GM20000 (cell line): ENCODE data around the gene KRTAP10-12.

Experiments
- DNase-seq: peaks from one replicate; pipeline ENCODE4 v3.0.0; 2012; ENCODE audit warnings: low spot score
- CTCF ChIP-seq: IDR thresholded peaks from 2 replicates; pipeline ENCODE4 v1.5.1; 2012; ENCODE audit warnings: mild to moderate bottlenecking, control low read depth; ENCODE audit errors: extremely low read depth, missing control alignments

Gene KRTAP10-12

GRCh38 chr21:44664691-44665090 lies 32.3 kb upstream of the KRTAP10-12 start:
- TF ChIP-seq CTCF = no peak
- DNase-seq = no peak

GRCh38 chr21:44666401-44667320 lies 30.3 kb upstream of the KRTAP10-12 start, which contains the start of gene KRTAP12-2:
TSS of gene KRTAP12-2 (minus strand) at chr21:44666927. CDS start at chr21:44666886, 41 bp downstream.
- TF ChIP-seq CTCF = no peak
- no peak for DNase-seq

GRCh38 chr21:44667612-44668011 lies 29.4 kb upstream of the KRTAP10-12 start:
- no peak for TF ChIP-seq CTCF
- no peak for DNase-seq

- no peak for TF ChIP-seq CTCF
- no peak for DNase-seq
These were observed 26.1 kb upstream of the KRTAP10-12 start for GRCh38 chr21:44670642-44671432.

GRCh38 chr21:44671911-44672310 lies 25.1 kb upstream of the KRTAP10-12 start:
- no peak for TF ChIP-seq CTCF
- DNase-seq = no peak

- DNase-seq = no peak
- no peak for TF ChIP-seq CTCF
These were observed 19.1 kb upstream of the KRTAP10-12 start for GRCh38 chr21:44677881-44678280.

GRCh38 chr21:44681152-44681551 lies 15.8 kb upstream of the KRTAP10-12 start:
- no peak for DNase-seq
- TF ChIP-seq CTCF = no peak
